HepG2 (cell line): ENCODE results near the gene RASSF7. TPM values are rescaled to one million over a fixed set of nuclear protein-coding genes. Genes with fewer than 3 reads are reported as not detected.

ENCODE experiments used
- GPN1 ChIP-seq: sonication (generic); formaldehyde crosslinking; IDR thresholded peaks from 2 replicates; pipeline ENCODE4 v1.5.1; 2020; ENCODE audit warnings: missing genetic modification reagents, borderline replicate concordance
- HES4 ChIP-seq: sonication (generic); formaldehyde crosslinking; IDR thresholded peaks from 2 replicates; pipeline ENCODE4 v1.9.0; 2021; ENCODE audit warnings: mild to moderate bottlenecking, missing genetic modification reagents, borderline replicate concordance
- HNF4A ChIP-seq: sonication (generic); formaldehyde crosslinking; IDR thresholded peaks from 2 replicates; pipeline ENCODE4 v1.4.0; 2020; ENCODE audit warnings: missing genetic modification reagents
- NR2F2 ChIP-seq: IDR thresholded peaks from 2 replicates; pipeline ENCODE4 v1.6.1; 2012; ENCODE audit warnings: low read depth, inconsistent platforms, borderline replicate concordance
- POLR2G ChIP-seq: fragments of 200-400 bp; formaldehyde crosslinking; IDR thresholded peaks from 2 replicates; pipeline ENCODE4 v1.6.1; 2018; ENCODE audit warnings: mild to moderate bottlenecking, low read depth, low read length, moderate library complexity
- THYN1 ChIP-seq: sonication (generic); formaldehyde crosslinking; IDR thresholded peaks from 2 replicates; pipeline ENCODE4 v1.8.1; 2023; ENCODE audit warnings: low read depth, mild to moderate bottlenecking, moderate library complexity, missing genetic modification reagents, borderline replicate concordance
- ZNF335 ChIP-seq: sonication (generic); formaldehyde crosslinking; IDR thresholded peaks from 2 replicates; pipeline ENCODE4 v1.4.0; 2020; ENCODE audit warnings: missing genetic modification reagents
- ZNF782 ChIP-seq: sonication (generic); formaldehyde crosslinking; IDR thresholded peaks from 2 replicates; pipeline ENCODE4 v1.4.0; 2020; ENCODE audit warnings: missing genetic modification reagents, mild to moderate bottlenecking, borderline replicate concordance
- polyA plus RNA-seq, 8 experiments: library from polyadenylated mRNA; depleted of rRNA in 3 of 8; stranded (reverse) in 7 of 8; unstranded in 1 of 8; fragments of >200 nt; fragmentation: Illumina TruSeq in 4 of 8; extraction: Trizol in 4 of 8; gene quantifications; 2 replicates each; pipeline versions ENCODE4 v1.2.1 to v1.2.3, GENCODE V29; 2011 to 2016; ENCODE audit warnings: low read depth in 4 of 8, missing spikeins in 1 of 8, mixed read lengths in 1 of 8; ENCODE audit not compliant: insufficient read depth in 1 of 8
- total RNA-seq, 5 experiments: library from RNA; depleted of rRNA; stranded (reverse); fragments of >200 nt; fragmentation: Illumina TruSeq; extraction: Trizol; gene quantifications; 2 replicates each; pipeline ENCODE4 v1.2.3, GENCODE V29; 2016; ENCODE audit warnings: low read depth in 1 of 5
- TF ChIP-seq, protein P1 (sequence below): sonication (generic); formaldehyde crosslinking; IDR thresholded peaks from 2 replicates; pipeline ENCODE4 v1.4.0; 2020; ENCODE audit warnings: missing genetic modification reagents
- TF ChIP-seq, protein P2 (sequence below): sonication (generic); formaldehyde crosslinking; IDR thresholded peaks from 2 replicates; pipeline ENCODE4 v1.4.0; 2020; ENCODE audit warnings: missing genetic modification reagents
- TF ChIP-seq, protein P3 (sequence below), 2 experiments: fragments of 450-650 bp in 1 of 2; sonication (generic) in 1 of 2; formaldehyde crosslinking; IDR thresholded peaks; 2 replicates each; pipeline versions ENCODE4 v1.5.0 to v1.8.0; 2020 to 2022; ENCODE audit warnings: mild to moderate bottlenecking in 1 of 2, missing genetic modification reagents in 1 of 2
- TF ChIP-seq, protein P4 (sequence below): fragments of 450-650 bp; IDR thresholded peaks from 2 replicates; pipeline ENCODE4 v1.6.1; 2016
- TF ChIP-seq, protein P5 (sequence below): sonication (generic); formaldehyde crosslinking; IDR thresholded peaks from 2 replicates; pipeline ENCODE4 v1.8.1; 2023; ENCODE audit warnings: mild to moderate bottlenecking, inconsistent platforms, moderate library complexity, missing genetic modification reagents, borderline replicate concordance
- TF ChIP-seq, protein P6 (sequence below): sonication (generic); formaldehyde crosslinking; IDR thresholded peaks from 2 replicates; pipeline ENCODE4 v1.8.1; 2022; ENCODE audit warnings: low read depth, mild to moderate bottlenecking, missing genetic modification reagents

RASSF7 gene
- total and polyA plus RNA-seq, 2 of the 13 experiments (the other 11 are each of a cell fraction or from before 2014, with no cell fraction given), result 20.2 to 28.6 TPM

DNA sequence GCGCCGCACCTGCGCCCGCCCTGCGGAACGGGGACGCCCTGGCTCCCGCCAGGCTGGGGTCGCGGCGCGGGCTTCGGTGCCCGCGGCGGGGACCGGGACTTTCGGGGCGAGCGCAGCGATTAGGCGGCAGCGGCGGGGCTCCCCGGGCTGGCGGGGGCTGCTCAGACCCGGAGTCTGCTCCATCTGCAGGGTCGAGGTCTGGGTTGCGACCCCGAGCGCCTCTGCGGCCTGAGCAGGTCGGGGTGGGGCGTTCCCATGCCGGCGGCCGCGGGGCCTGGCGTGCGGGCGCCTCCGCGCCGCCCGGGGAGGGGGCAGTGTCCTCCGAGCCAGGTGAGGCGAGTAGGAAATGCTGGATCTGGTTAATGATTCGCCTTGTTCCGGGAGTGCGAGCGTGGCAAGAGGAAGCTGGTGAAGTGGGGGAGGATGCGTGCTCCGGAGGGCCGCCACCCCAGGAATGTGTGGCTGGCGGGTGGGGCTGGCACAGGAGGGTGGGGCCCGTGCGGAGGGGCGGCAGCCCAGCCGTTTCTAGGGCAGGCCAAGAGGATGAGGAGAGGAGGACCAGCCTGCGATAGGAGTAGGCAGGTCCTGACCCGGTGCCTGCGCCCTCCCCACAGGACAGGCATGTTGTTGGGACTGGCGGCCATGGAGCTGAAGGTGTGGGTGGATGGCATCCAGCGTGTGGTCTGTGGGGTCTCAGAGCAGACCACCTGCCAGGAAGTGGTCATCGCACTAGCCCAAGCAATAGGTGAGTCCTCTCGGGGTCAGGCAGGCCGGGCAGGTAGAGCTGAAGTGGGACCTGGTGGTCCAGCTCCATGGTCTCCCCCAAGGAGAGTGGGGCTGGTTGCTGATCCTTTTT lies 606 bp downstream of the RASSF7 start (continued):
- TF ChIP-seq, protein P1, sequence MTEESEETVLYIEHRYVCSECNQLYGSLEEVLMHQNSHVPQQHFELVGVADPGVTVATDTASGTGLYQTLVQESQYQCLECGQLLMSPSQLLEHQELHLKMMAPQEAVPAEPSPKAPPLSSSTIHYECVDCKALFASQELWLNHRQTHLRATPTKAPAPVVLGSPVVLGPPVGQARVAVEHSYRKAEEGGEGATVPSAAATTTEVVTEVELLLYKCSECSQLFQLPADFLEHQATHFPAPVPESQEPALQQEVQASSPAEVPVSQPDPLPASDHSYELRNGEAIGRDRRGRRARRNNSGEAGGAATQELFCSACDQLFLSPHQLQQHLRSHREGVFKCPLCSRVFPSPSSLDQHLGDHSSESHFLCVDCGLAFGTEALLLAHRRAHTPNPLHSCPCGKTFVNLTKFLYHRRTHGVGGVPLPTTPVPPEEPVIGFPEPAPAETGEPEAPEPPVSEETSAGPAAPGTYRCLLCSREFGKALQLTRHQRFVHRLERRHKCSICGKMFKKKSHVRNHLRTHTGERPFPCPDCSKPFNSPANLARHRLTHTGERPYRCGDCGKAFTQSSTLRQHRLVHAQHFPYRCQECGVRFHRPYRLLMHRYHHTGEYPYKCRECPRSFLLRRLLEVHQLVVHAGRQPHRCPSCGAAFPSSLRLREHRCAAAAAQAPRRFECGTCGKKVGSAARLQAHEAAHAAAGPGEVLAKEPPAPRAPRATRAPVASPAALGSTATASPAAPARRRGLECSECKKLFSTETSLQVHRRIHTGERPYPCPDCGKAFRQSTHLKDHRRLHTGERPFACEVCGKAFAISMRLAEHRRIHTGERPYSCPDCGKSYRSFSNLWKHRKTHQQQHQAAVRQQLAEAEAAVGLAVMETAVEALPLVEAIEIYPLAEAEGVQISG (CRISPR knock-in tag), result peak; percentile 54; the same call in 1 of the 2 replicates
- no peak for TF ChIP-seq HNF4A (CRISPR knock-in tag)
- TF ChIP-seq, protein P2, sequence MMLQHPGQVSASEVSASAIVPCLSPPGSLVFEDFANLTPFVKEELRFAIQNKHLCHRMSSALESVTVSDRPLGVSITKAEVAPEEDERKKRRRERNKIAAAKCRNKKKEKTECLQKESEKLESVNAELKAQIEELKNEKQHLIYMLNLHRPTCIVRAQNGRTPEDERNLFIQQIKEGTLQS (CRISPR knock-in tag), result no peak
- TF ChIP-seq, protein P3, sequence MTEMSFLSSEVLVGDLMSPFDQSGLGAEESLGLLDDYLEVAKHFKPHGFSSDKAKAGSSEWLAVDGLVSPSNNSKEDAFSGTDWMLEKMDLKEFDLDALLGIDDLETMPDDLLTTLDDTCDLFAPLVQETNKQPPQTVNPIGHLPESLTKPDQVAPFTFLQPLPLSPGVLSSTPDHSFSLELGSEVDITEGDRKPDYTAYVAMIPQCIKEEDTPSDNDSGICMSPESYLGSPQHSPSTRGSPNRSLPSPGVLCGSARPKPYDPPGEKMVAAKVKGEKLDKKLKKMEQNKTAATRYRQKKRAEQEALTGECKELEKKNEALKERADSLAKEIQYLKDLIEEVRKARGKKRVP (CRISPR knock-in tag; IDR thresholded peaks at IDR 0.05), result no peak
- TF ChIP-seq, protein P4, sequence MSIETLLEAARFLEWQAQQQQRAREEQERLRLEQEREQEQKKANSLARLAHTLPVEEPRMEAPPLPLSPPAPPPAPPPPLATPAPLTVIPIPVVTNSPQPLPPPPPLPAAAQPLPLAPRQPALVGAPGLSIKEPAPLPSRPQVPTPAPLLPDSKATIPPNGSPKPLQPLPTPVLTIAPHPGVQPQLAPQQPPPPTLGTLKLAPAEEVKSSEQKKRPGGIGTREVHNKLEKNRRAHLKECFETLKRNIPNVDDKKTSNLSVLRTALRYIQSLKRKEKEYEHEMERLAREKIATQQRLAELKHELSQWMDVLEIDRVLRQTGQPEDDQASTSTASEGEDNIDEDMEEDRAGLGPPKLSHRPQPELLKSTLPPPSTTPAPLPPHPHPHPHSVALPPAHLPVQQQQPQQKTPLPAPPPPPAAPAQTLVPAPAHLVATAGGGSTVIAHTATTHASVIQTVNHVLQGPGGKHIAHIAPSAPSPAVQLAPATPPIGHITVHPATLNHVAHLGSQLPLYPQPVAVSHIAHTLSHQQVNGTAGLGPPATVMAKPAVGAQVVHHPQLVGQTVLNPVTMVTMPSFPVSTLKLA, result no peak
- TF ChIP-seq POLR2G, result peak; percentile 68
- TF ChIP-seq HES4, result peak; percentile 67; the same call in 1 of the 2 replicates
- TF ChIP-seq, protein P5, sequence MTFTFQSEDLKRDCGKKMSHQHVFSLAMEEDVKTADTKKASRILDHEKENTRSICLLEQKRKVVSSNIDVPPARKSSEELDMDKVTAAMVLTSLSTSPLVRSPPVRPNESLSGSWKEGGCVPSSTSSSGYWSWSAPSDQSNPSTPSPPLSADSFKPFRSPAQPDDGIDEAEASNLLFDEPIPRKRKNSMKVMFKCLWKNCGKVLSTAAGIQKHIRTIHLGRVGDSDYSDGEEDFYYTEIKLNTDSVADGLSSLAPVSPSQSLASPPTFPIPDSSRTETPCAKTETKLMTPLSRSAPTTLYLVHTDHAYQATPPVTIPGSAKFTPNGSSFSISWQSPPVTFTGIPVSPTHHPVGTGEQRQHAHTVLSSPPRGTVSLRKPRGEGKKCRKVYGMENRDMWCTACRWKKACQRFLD (CRISPR knock-in tag), result no peak
- no peak for TF ChIP-seq ZNF782
- no peak for TF ChIP-seq NR2F2
- TF ChIP-seq THYN1 (CRISPR knock-in tag), result no peak
- no peak; the same call in 1 of the 2 replicates for TF ChIP-seq ZNF335
- TF ChIP-seq, protein P6, sequence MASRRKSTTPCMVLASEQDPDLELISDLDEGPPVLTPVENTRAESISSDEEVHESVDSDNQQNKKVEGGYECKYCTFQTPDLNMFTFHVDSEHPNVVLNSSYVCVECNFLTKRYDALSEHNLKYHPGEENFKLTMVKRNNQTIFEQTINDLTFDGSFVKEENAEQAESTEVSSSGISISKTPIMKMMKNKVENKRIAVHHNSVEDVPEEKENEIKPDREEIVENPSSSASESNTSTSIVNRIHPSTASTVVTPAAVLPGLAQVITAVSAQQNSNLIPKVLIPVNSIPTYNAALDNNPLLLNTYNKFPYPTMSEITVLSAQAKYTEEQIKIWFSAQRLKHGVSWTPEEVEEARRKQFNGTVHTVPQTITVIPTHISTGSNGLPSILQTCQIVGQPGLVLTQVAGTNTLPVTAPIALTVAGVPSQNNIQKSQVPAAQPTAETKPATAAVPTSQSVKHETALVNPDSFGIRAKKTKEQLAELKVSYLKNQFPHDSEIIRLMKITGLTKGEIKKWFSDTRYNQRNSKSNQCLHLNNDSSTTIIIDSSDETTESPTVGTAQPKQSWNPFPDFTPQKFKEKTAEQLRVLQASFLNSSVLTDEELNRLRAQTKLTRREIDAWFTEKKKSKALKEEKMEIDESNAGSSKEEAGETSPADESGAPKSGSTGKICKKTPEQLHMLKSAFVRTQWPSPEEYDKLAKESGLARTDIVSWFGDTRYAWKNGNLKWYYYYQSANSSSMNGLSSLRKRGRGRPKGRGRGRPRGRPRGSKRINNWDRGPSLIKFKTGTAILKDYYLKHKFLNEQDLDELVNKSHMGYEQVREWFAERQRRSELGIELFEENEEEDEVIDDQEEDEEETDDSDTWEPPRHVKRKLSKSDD (CRISPR knock-in tag), result no peak
- TF ChIP-seq GPN1 (CRISPR knock-in tag), result no peak
